ENCODE measurements around the gene VSIG8.

DNA sequence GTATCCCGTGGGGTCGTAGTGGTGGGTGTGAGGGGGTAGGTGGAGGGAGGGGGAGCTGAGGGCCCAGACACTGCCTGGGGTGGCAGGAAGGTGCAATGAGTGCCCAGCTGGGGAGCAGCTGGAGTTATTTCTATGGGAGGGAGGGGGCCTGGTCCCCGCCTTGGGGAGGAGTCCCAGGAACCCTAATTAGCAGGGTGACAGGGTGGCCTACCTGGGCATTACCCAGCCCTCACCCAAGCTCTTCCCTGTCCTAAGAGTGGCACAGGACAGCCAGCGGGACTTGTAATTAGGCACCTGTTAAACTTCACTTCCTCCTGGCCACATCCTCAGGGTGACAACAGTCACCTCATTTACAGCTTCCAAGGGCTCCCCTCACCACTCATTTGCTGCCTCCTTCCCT is at the start of gene VSIG8:
- TF ChIP-seq POLR2A (IDR thresholded peaks at IDR 0.05) (no peak), EP300 (IDR thresholded peaks at IDR 0.05) (no peak), POLR2AphosphoS5 (IDR thresholded peaks at IDR 0.05) (no peak)
- TF ChIP-seq, protein P1, sequence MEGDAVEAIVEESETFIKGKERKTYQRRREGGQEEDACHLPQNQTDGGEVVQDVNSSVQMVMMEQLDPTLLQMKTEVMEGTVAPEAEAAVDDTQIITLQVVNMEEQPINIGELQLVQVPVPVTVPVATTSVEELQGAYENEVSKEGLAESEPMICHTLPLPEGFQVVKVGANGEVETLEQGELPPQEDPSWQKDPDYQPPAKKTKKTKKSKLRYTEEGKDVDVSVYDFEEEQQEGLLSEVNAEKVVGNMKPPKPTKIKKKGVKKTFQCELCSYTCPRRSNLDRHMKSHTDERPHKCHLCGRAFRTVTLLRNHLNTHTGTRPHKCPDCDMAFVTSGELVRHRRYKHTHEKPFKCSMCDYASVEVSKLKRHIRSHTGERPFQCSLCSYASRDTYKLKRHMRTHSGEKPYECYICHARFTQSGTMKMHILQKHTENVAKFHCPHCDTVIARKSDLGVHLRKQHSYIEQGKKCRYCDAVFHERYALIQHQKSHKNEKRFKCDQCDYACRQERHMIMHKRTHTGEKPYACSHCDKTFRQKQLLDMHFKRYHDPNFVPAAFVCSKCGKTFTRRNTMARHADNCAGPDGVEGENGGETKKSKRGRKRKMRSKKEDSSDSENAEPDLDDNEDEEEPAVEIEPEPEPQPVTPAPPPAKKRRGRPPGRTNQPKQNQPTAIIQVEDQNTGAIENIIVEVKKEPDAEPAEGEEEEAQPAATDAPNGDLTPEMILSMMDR (IDR thresholded peaks at IDR 0.05) = no peak

Measured in upper lobe of left lung (tissue), 4 donors.